ENCODE data around the gene CFAP161. TPM values are rescaled to one million over a fixed set of nuclear protein-coding genes. Genes with fewer than 3 reads are reported as not detected.

Gene CFAP161
- total and polyA plus RNA-seq, 9 donors = 0.15 to 6.0 (median 0.58) TPM; not detected in 1

DNA sequence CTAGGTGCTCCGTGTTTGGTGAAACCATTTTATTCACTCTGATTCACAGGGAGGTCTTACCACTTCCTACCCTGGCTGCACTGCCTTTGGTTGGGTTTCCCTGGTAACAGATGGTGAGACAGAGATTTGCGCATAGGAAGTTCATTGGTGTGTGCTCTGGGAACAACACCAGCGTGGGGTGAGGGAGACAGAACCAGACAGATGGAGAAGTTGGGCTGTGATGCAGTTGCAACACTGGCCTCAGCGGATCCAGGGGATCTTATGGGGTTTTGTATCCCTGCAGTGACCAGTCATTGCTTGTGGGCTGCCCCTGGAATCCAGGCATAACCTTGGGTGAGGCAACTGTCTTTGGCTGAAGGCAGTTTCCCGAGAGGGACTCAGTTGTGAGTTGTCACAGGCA is 50.1 kb downstream of the CFAP161 start:
- DNase-seq = no peak
- intact Hi-C loops (cut with DNase I) = no loop called here
- H3K27me3 ChIP-seq = no peaks in the 10 kb centered on the region
- no peak overlapping the region for H3K27ac ChIP-seq
- WGBS, 3 donors = 73 to 87% (median 85%) methylated on average over 5 of the region's 5 CpGs
- H3K36me3 ChIP-seq = no peaks in the 10 kb centered on the region
- H3K9me3 ChIP-seq = no peaks in the 10 kb centered on the region
- H3K4me3 ChIP-seq = peak overlapping the region; percentile 45
- TF ChIP-seq POLR2A (IDR thresholded peaks at IDR 0.05) (no peak), EP300 (IDR thresholded peaks at IDR 0.05) (no peak)
- TF ChIP-seq, protein P1, sequence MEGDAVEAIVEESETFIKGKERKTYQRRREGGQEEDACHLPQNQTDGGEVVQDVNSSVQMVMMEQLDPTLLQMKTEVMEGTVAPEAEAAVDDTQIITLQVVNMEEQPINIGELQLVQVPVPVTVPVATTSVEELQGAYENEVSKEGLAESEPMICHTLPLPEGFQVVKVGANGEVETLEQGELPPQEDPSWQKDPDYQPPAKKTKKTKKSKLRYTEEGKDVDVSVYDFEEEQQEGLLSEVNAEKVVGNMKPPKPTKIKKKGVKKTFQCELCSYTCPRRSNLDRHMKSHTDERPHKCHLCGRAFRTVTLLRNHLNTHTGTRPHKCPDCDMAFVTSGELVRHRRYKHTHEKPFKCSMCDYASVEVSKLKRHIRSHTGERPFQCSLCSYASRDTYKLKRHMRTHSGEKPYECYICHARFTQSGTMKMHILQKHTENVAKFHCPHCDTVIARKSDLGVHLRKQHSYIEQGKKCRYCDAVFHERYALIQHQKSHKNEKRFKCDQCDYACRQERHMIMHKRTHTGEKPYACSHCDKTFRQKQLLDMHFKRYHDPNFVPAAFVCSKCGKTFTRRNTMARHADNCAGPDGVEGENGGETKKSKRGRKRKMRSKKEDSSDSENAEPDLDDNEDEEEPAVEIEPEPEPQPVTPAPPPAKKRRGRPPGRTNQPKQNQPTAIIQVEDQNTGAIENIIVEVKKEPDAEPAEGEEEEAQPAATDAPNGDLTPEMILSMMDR (IDR thresholded peaks at IDR 0.05) = no peak
- H3K4me1 ChIP-seq (ENCODE audit: insufficient read depth) = peaks cover 5% of the 10 kb centered on the region

GRCh38 chr15:81185631-81186295 is 51.7 kb downstream of the CFAP161 start:
- no peaks in the 10 kb centered on the region for H3K9me3 ChIP-seq
- intact Hi-C loops (cut with DNase I) = no loop called here
- 71 to 88% (median 86%) methylated on average over 5 of the region's 5 CpGs for WGBS, 3 donors
- H3K36me3 ChIP-seq = no peaks in the 10 kb centered on the region
- no peaks in the 10 kb centered on the region for H3K27me3 ChIP-seq
- no peak for DNase-seq
- TF ChIP-seq, protein P1 (IDR thresholded peaks at IDR 0.05) = no peak
- no peak for TF ChIP-seq EP300 (IDR thresholded peaks at IDR 0.05)
- no peak for TF ChIP-seq POLR2A (IDR thresholded peaks at IDR 0.05)
- H3K4me3 ChIP-seq = no peak overlapping the region
- H3K27ac ChIP-seq = peak overlapping the region in 1 of 2 donors; percentile 14
- peaks cover 13% of the 10 kb centered on the region for H3K4me1 ChIP-seq (ENCODE audit: insufficient read depth)

DNA sequence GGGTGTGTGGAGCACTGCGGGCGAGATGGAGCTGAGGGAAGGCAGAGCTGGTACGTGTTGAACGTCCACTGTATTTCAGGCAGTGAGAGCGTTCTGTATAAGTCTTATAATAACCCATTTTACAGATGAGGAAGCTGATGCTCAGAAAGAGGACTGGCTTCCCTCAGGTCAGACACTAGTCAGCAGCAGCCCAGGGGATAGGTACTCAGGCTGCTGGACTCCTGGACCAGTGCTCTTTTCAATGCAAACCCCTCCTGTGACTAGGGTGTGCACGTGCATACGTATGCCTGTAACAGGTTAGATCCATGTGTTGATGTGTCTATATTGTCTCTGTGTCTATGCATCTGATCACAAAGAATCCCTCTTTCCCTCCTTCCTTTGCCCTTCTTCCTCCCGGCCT is 54.3 kb downstream of the CFAP161 start:
- Histone ChIP-seq H3K9me3 (no peaks in the 10 kb centered on the region), H3K27me3 (no peaks in the 10 kb centered on the region), H3K27ac (no peak overlapping the region), H3K4me3 (no peak overlapping the region), H3K4me1 (ENCODE audit: insufficient read depth) (peaks cover 10% of the 10 kb centered on the region), H3K36me3 (no peaks in the 10 kb centered on the region)
- no peak for DNase-seq
- 88 to 93% (median 92%) methylated on average over 8 of the region's 8 CpGs for WGBS, 3 donors
- intact Hi-C loops (cut with DNase I) = no loop called here
- TF ChIP-seq EP300 (IDR thresholded peaks at IDR 0.05) = no peak
- TF ChIP-seq POLR2A (IDR thresholded peaks at IDR 0.05) = no peak
- TF ChIP-seq, protein P1 (IDR thresholded peaks at IDR 0.05) = no peak

DNA sequence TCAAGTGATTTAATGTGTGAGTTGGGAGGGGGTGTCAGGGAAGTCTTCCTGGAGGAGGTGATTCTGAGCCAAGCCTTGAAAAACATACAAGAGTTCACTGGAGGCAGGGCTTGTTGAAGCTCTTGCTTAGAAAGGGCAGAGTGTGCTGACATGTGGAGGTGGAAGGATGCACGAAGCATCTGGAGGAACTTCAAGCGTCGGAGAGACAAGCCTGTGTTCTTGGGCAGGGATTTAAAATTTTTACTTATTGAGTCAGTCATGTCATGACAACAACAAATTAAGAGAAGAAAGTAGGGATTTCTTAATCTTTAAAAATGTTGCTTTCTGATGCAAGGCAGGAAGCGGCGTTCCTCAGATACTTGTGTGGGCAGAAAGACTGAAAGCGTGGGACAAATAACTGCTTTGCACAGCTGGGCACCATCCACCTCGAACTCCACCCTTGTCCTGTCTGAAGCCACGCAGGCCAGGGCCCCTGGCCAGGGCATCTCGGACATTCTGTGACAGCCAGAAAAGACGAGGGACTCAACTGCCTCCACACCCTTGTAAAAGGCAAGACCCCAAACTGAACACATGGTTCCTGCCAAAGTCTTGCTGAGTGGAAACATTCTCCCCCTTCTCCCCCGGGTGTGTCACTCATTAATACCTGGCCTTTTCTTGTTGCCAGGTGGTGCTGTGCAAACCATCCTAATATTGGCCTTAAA is 55.7 kb downstream of the CFAP161 start:
- intact Hi-C loops (cut with DNase I) = loop anchor here in 1 of 4 donors (10.0 kb wide), 1 partner anchor 65 kb away; no protein-coding TSS in a partner anchor
- no peaks in the 10 kb centered on the region for H3K36me3 ChIP-seq
- peaks cover 8% of the 10 kb centered on the region for H3K4me1 ChIP-seq (ENCODE audit: insufficient read depth)
- no peaks in the 10 kb centered on the region for H3K9me3 ChIP-seq
- H3K27ac ChIP-seq = peak overlapping the region; percentile 8 to 10
- no peak overlapping the region for H3K4me3 ChIP-seq
- H3K27me3 ChIP-seq = no peaks in the 10 kb centered on the region
- no peak for TF ChIP-seq EP300 (IDR thresholded peaks at IDR 0.05)
- no peak for TF ChIP-seq POLR2A (IDR thresholded peaks at IDR 0.05)
- TF ChIP-seq, protein P1 (IDR thresholded peaks at IDR 0.05) = no peak
- DNase-seq = peak in 4 of 5 donors; percentile 47 to 73 (median 64)
- 5 to 10% (median 10%) methylated on average over 11 of the region's 11 CpGs for WGBS, 3 donors

All from ovary (tissue), 9 donors.